ENCODE data around the gene ABL2. TPM values are rescaled to one million over a fixed set of nuclear protein-coding genes. Genes with fewer than 3 reads are reported as not detected.

ABL2 gene
- total RNA-seq, 4 donors from 2014 or later, result 6.8 to 22.2 (median 12.2) TPM

- WGBS, result 79% methylated on average over 8 of the region's 8 CpGs
- no peak for DNase-seq (ENCODE audit: low spot score in 2 of 2)
- Histone ChIP-seq H3K9me3 (no peaks in the 10 kb centered on the region), H3K27ac (no peak overlapping the region), H3K36me3 (no peaks in the 10 kb centered on the region), H3K27me3 (no peaks in the 10 kb centered on the region), H3K4me1 (no peaks in the 10 kb centered on the region), H3K4me3 (no peak overlapping the region)
- TF ChIP-seq, protein P1, sequence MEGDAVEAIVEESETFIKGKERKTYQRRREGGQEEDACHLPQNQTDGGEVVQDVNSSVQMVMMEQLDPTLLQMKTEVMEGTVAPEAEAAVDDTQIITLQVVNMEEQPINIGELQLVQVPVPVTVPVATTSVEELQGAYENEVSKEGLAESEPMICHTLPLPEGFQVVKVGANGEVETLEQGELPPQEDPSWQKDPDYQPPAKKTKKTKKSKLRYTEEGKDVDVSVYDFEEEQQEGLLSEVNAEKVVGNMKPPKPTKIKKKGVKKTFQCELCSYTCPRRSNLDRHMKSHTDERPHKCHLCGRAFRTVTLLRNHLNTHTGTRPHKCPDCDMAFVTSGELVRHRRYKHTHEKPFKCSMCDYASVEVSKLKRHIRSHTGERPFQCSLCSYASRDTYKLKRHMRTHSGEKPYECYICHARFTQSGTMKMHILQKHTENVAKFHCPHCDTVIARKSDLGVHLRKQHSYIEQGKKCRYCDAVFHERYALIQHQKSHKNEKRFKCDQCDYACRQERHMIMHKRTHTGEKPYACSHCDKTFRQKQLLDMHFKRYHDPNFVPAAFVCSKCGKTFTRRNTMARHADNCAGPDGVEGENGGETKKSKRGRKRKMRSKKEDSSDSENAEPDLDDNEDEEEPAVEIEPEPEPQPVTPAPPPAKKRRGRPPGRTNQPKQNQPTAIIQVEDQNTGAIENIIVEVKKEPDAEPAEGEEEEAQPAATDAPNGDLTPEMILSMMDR (IDR thresholded peaks at IDR 0.05), result no peak
- TF ChIP-seq POLR2AphosphoS5 (IDR thresholded peaks at IDR 0.05) (no peak), EP300 (IDR thresholded peaks at IDR 0.05) (no peak), POLR2A (IDR thresholded peaks at IDR 0.05) (no peak)
Observed at GRCh38 chr1:179187735-179188471, 41.6 kb downstream of the ABL2 start.

GRCh38 chr1:179187043-179187442 is 42.4 kb downstream of the ABL2 start:
- Histone ChIP-seq H3K9me3 (no peaks in the 10 kb centered on the region), H3K4me1 (no peaks in the 10 kb centered on the region), H3K27me3 (no peaks in the 10 kb centered on the region), H3K4me3 (no peak overlapping the region), H3K27ac (no peak overlapping the region), H3K36me3 (no peaks in the 10 kb centered on the region)
- no peak for TF ChIP-seq POLR2A (IDR thresholded peaks at IDR 0.05)
- TF ChIP-seq, protein P1 (IDR thresholded peaks at IDR 0.05), result no peak
- no peak for TF ChIP-seq POLR2AphosphoS5 (IDR thresholded peaks at IDR 0.05)
- TF ChIP-seq EP300 (IDR thresholded peaks at IDR 0.05), result no peak
- no peak for DNase-seq (ENCODE audit: low spot score in 2 of 2)

DNA sequence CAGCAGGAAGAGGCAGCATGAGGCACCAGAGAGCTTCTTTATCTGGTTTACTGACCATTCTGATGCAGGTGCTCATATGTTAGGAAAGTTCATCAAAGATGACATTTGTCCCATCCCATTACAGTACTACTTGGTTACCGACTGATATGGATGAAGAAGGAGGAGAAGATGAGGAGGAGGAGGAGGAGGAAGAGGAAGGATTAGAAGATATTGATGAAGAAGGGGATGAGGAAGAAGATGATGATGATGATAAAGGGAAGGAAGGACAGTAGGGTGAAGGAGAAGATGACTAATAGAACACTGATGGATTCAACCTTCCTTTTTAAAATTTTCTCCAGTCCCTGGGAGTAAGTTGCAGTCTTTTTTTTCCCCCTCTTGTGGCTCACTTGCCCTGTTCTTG is 45.1 kb downstream of the ABL2 start:
- 92% methylated on average over 1 of the region's 1 CpG for WGBS
- H3K4me1 ChIP-seq, result peaks cover 2% of the 10 kb centered on the region
- TF ChIP-seq POLR2AphosphoS5 (IDR thresholded peaks at IDR 0.05) (no peak), EP300 (IDR thresholded peaks at IDR 0.05) (no peak), POLR2A (IDR thresholded peaks at IDR 0.05) (no peak)
- TF ChIP-seq, protein P1 (IDR thresholded peaks at IDR 0.05), result no peak
- no peak overlapping the region for H3K4me3 ChIP-seq
- no peaks in the 10 kb centered on the region for H3K27me3 ChIP-seq
- no peaks in the 10 kb centered on the region for H3K9me3 ChIP-seq
- no peak overlapping the region for H3K27ac ChIP-seq
- no peaks in the 10 kb centered on the region for H3K36me3 ChIP-seq
- no peak for DNase-seq (ENCODE audit: low spot score in 2 of 2)

- TF ChIP-seq, protein P1 (IDR thresholded peaks at IDR 0.05), result no peak
- TF ChIP-seq EP300 (IDR thresholded peaks at IDR 0.05) (no peak), POLR2A (IDR thresholded peaks at IDR 0.05) (no peak), POLR2AphosphoS5 (IDR thresholded peaks at IDR 0.05) (no peak)
- H3K9me3 ChIP-seq, result no peaks in the 10 kb centered on the region
- peaks cover 2% of the 10 kb centered on the region for H3K4me1 ChIP-seq
- no peak overlapping the region for H3K27ac ChIP-seq
- no peaks in the 10 kb centered on the region for H3K36me3 ChIP-seq
- DNase-seq (ENCODE audit: low spot score in 2 of 2), result no peak
- no peak overlapping the region for H3K4me3 ChIP-seq
- WGBS, result 87% methylated on average over 5 of the region's 5 CpGs
- no peaks in the 10 kb centered on the region for H3K27me3 ChIP-seq
Observed at GRCh38 chr1:179183857-179184256, 45.6 kb downstream of the ABL2 start.

- TF ChIP-seq POLR2AphosphoS5 (IDR thresholded peaks at IDR 0.05) (no peak), POLR2A (IDR thresholded peaks at IDR 0.05) (no peak), EP300 (IDR thresholded peaks at IDR 0.05) (no peak)
- TF ChIP-seq, protein P1 (IDR thresholded peaks at IDR 0.05), result no peak
- H3K27ac ChIP-seq, result no peak overlapping the region
- no peaks in the 10 kb centered on the region for H3K9me3 ChIP-seq
- no peaks in the 10 kb centered on the region for H3K27me3 ChIP-seq
- H3K4me1 ChIP-seq, result peaks cover 23% of the 10 kb centered on the region
- no peak for DNase-seq (ENCODE audit: low spot score in 2 of 2)
- no peak overlapping the region for H3K4me3 ChIP-seq
- no peaks in the 10 kb centered on the region for H3K36me3 ChIP-seq
- 44% methylated on average over 1 of the region's 1 CpG for WGBS
Observed at GRCh38 chr1:179178950-179179349, 50.5 kb downstream of the ABL2 start.
